Measurements from ENCODE around the gene PHF24.

Gene PHF24

GRCh38 chr9:34984049-34984448 lies 26.0 kb downstream of the PHF24 start:
- DNase-seq = no peak

- DNase-seq = no peak
Observed at GRCh38 chr9:34985311-34985899, 27.3 kb downstream of the PHF24 start.

- no peak for DNase-seq
Observed at GRCh38 chr9:34986540-34987047, 28.5 kb downstream of the PHF24 start.

GRCh38 chr9:34987160-34987901 lies 29.2 kb downstream of the PHF24 start:
- DNase-seq = no peak

GRCh38 chr9:34988218-34989002 lies 30.3 kb downstream of the PHF24 start:
- no peak for DNase-seq

- peak; percentile 69 for DNase-seq
Observed at GRCh38 chr9:34989003-34989945, 31.2 kb downstream of the PHF24 start, which contains the start of gene DNAJB5. TSS of gene DNAJB5 (plus strand) at chr9:34989745. CDS start at chr9:34990631, 886 bp downstream.

GRCh38 chr9:34989946-34990635 lies 32.0 kb downstream of the PHF24 start:
- no peak for DNase-seq

- no peak for DNase-seq
Observed at GRCh38 chr9:34990908-34991606, 33.0 kb downstream of the PHF24 start.

GRCh38 chr9:34991607-34992375 lies 33.7 kb downstream of the PHF24 start:
- no peak for DNase-seq

GRCh38 chr9:34992376-34992951 lies 34.4 kb downstream of the PHF24 start:
- no peak for DNase-seq

GRCh38 chr9:34993502-34994259 lies 35.6 kb downstream of the PHF24 start:
- DNase-seq = no peak

GRCh38 chr9:34994260-34994899 lies 36.3 kb downstream of the PHF24 start:
- DNase-seq = no peak

- DNase-seq = no peak
Observed at GRCh38 chr9:34994900-34995669, 37.0 kb downstream of the PHF24 start.

GRCh38 chr9:34995670-34996060 lies 37.6 kb downstream of the PHF24 start:
- DNase-seq = no peak

- DNase-seq = no peak
Observed at GRCh38 chr9:34996181-34996904, 38.3 kb downstream of the PHF24 start.

GRCh38 chr9:34996905-34997279 lies 38.8 kb downstream of the PHF24 start:
- DNase-seq = no peak

GRCh38 chr9:34997379-34997781 lies 39.3 kb downstream of the PHF24 start:
- no peak for DNase-seq
